GM12878 (cell line): ENCODE measurements around the gene SLC25A45. TPM values are rescaled to one million over a fixed set of nuclear protein-coding genes. Genes with fewer than 3 reads are reported as not detected.

ENCODE experiments used
- ATAC-seq: fragments of 200-7000 bp; cut with Tn5 transposase; 3 replicates; pipeline ENCODE4 v1.9.1; 2020; ENCODE audit warnings: mild to moderate bottlenecking, moderate library complexity
- BruUV-seq: library from RNA; stranded (reverse); fragments of 400-500 nt; replicated peaks from 2 replicates; lab custom pipeline; 2021; lab: Mats Ljungman, UMichigan
- CTCF ChIA-PET: fragments of 300-600 bp; sonication (Branson Sonifier 250); formaldehyde crosslinking; extraction: SDS; loops from one replicate; lab custom pipeline; 2021; ENCODE audit warnings: inconsistent platforms; lab: Yijun Ruan, JAX
- POLR2A ChIA-PET: fragments of 350-600 bp; formaldehyde crosslinking; extraction: SDS; loops from one replicate; lab custom pipeline; 2021; ENCODE audit warnings: inconsistent platforms; lab: Charles Lee
- RAD21 ChIA-PET: fragments of 300-600 bp; sonication (Branson Sonifier 250); formaldehyde crosslinking; loops from one replicate; lab custom pipeline; 2023; ENCODE audit warnings: antibody characterized with exemption; ENCODE audit not compliant: unreplicated experiment; lab: Charles Lee
- SMC1A ChIA-PET: fragments of 300-600 bp; sonication (Branson Sonifier 250); formaldehyde crosslinking; loops from one replicate; lab custom pipeline; 2023; ENCODE audit not compliant: unreplicated experiment, uncharacterized antibody; lab: Charles Lee
- DNase-seq: peaks from one replicate; pipeline ENCODE4 v3.0.0-alpha.2; 2011; ENCODE audit warnings: low read depth, low spot score
- FAIRE-seq: peaks from 3 replicates; lab custom pipeline; 2011; peaks lifted over from hg19 to GRCh38; lab: Jason Lieb, UNC
- H2AFZ ChIP-seq: 2 replicates; pipeline ENCODE4 v1.6.0; 2011; ENCODE audit warnings: low read depth, low read length, control low read depth; ENCODE audit not compliant: control insufficient read depth
- H3K27ac ChIP-seq: 2 replicates; pipeline ENCODE4 v1.5.1; 2011; ENCODE audit warnings: control low read depth; ENCODE audit not compliant: control insufficient read depth, insufficient read depth
- H3K27me3 ChIP-seq, 2 experiments: replicated peaks in 1 of 2; 2 replicates each; pipeline versions ENCODE4 v1.6.0 to v1.6.1; 2011; ENCODE audit warnings: low read length in 1 of 2; ENCODE audit not compliant: control insufficient read depth in 2 of 2, insufficient read depth in 2 of 2
- H3K36me3 ChIP-seq, 2 experiments: 2 replicates each; pipeline ENCODE4 v1.5.1; 2011; ENCODE audit warnings: low read length in 1 of 2; ENCODE audit not compliant: control insufficient read depth in 2 of 2, insufficient read depth in 2 of 2
- H3K4me1 ChIP-seq: 2 replicates; pipeline ENCODE4 v1.6.1; 2011; ENCODE audit warnings: mild to moderate bottlenecking, low read length, moderate library complexity, mixed read lengths; ENCODE audit not compliant: control insufficient read depth, insufficient read depth
- H3K4me2 ChIP-seq: 2 replicates; pipeline ENCODE4 v1.6.0; 2011; ENCODE audit warnings: control low read depth; ENCODE audit not compliant: control insufficient read depth, insufficient read depth
- H3K4me3 ChIP-seq: fragments of 200-600 bp; sonication (generic); 2 replicates; pipeline ENCODE4 v1.5.1; 2016
- H3K79me2 ChIP-seq: 2 replicates; pipeline ENCODE4 v1.6.0; 2011; ENCODE audit warnings: low read length; ENCODE audit not compliant: control insufficient read depth, insufficient read depth
- H3K9ac ChIP-seq: 2 replicates; pipeline ENCODE4 v1.8.0; 2011; ENCODE audit warnings: low read length, control low read depth, mixed read lengths; ENCODE audit not compliant: control insufficient read depth, insufficient read depth
- H3K9me3 ChIP-seq: replicated peaks from 3 replicates; pipeline ENCODE4 v1.5.1; 2011; ENCODE audit warnings: mild to moderate bottlenecking, low read length; ENCODE audit not compliant: control insufficient read depth, insufficient read depth
- H4K20me1 ChIP-seq: 2 replicates; pipeline ENCODE4 v1.6.0; 2011; ENCODE audit not compliant: control insufficient read depth, insufficient read depth
- BACH1 ChIP-seq: fragments of 450-650 bp; IDR thresholded peaks from 2 replicates; pipeline ENCODE4 v1.6.1; 2017; ENCODE audit warnings: mild to moderate bottlenecking, borderline replicate concordance
- CBX5 ChIP-seq: sonication (generic); IDR thresholded peaks from 2 replicates; pipeline ENCODE4 v1.6.1; 2016; ENCODE audit warnings: low read depth, moderate library complexity, mild to moderate bottlenecking, inconsistent platforms
- CTCF ChIP-seq, 3 experiments: IDR thresholded peaks in 2 of 3; conservative IDR thresholded peaks in 1 of 3; 2 replicates each; pipeline ENCODE4 v1.5.1; 2011; ENCODE audit warnings: low read depth in 3 of 3, low read length in 3 of 3, mild to moderate bottlenecking in 3 of 3, control low read depth in 2 of 3, moderate library complexity in 2 of 3, inconsistent platforms in 1 of 3, mixed read lengths in 1 of 3; ENCODE audit not compliant: control insufficient read depth in 2 of 3, insufficient read depth in 1 of 3; ENCODE audit errors: extremely low read depth in 1 of 3
- NFYA ChIP-seq: IDR thresholded peaks from 2 replicates; pipeline ENCODE4 v1.6.1; 2011; ENCODE audit warnings: low read depth, mild to moderate bottlenecking, low read length, improper control_type of control experiment, borderline replicate concordance
- POLR2AphosphoS5 ChIP-seq: IDR thresholded peaks from 2 replicates; pipeline ENCODE4 v1.6.1; 2011; ENCODE audit warnings: mild to moderate bottlenecking, low read length, inconsistent platforms
- RUNX3 ChIP-seq: IDR thresholded peaks from 2 replicates; pipeline ENCODE4 v1.6.1; 2012; ENCODE audit warnings: low read length, inconsistent platforms
- SKIL ChIP-seq: fragments of 450-650 bp; IDR thresholded peaks from 2 replicates; pipeline ENCODE4 v1.6.1; 2017; ENCODE audit warnings: mild to moderate bottlenecking, low read depth, inconsistent platforms; ENCODE audit not compliant: poor library complexity, severe bottlenecking
- SMARCA5 ChIP-seq: fragments of 450-650 bp; IDR thresholded peaks from 2 replicates; pipeline ENCODE4 v1.6.1; 2017; ENCODE audit warnings: mild to moderate bottlenecking
- SPI1 ChIP-seq: IDR thresholded peaks from 2 replicates; pipeline ENCODE4 v1.6.1; 2011; ENCODE audit warnings: low read depth, mild to moderate bottlenecking, low read length, moderate library complexity, borderline replicate concordance; ENCODE audit not compliant: insufficient read depth
- ZBTB33 ChIP-seq: fragments of 450-650 bp; IDR thresholded peaks from 2 replicates; pipeline ENCODE4 v1.6.1; 2017; ENCODE audit warnings: mild to moderate bottlenecking
- WGBS: methylation state at CpG from one replicate; pipeline ENCODE4 v1.1.6; 2016; ENCODE audit warnings: low lambda C conversion rate; ENCODE audit not compliant: insufficient replicate concordance, insufficient coverage; ENCODE audit errors: missing lambda C conversion rate; 5-methylcytosine and 5-hydroxymethylcytosine counted together
- in situ Hi-C: fragments of 300-500 bp; cut with MboI; formaldehyde crosslinking; loops from 9 replicates; pipeline ENCODE4 v1.14.3; 2018; ENCODE audit warnings: mixed read lengths
- intact Hi-C: fragments of 100-400 bp; cut with micrococcal nuclease; formaldehyde crosslinking; loops from one replicate; pipeline ENCODE4 v1.14.2; 2022; ENCODE audit not compliant: unreplicated experiment
- polyA plus RNA-seq, 11 experiments: library from polyadenylated mRNA; depleted of rRNA in 4 of 11; unstranded in 6 of 11; stranded (reverse) in 5 of 11; fragments of >200 nt; fragmentation: Nextera tagmentation in 4 of 11; fragmentation: Illumina TruSeq in 1 of 11; extraction: Ambion mirVana in 4 of 11; extraction: Trizol in 1 of 11; gene quantifications; 1 replicate in 1 of 11; 2 replicates in 10 of 11; pipeline versions ENCODE4 v1.2.1 to v1.2.3, GENCODE V29; 2011 to 2016; ENCODE audit warnings: inconsistent platforms in 2 of 11, missing spikeins in 2 of 11, low read depth in 1 of 11
- total RNA-seq, 4 experiments: library from RNA; depleted of rRNA in 3 of 4; stranded (reverse); fragments of >200 nt in 3 of 4; fragmentation: Illumina TruSeq in 1 of 4; extraction: Trizol in 1 of 4; gene quantifications; 2 replicates each; pipeline versions ENCODE4 v1.2.1 to v1.2.3, GENCODE V29; 2013 to 2021

Gene SLC25A45
- total and polyA plus RNA-seq, 10 of the 15 experiments (the other 5 are each of a cell fraction or from before 2014, with no cell fraction given), result 4.1 to 35.2 (median 20.3) TPM

GRCh38 chr11:65327021-65327420, 55.4 kb downstream of the SLC25A45 start:
- RAD21 ChIA-PET, result interaction anchor here (1.0 to 1.3 kb wide), 3 partner anchors 11 to 52 kb away, joined by 3 to 5 read pairs (median 3); partner anchors contain the start of gene CDC42EP2
- BruUV-seq, result no TSS peak
- no peak for FAIRE-seq
- POLR2A ChIA-PET, result interaction anchor here (0.7 to 0.9 kb wide), 4 partner anchors 10 to 268 kb away, joined by 3 to 7 read pairs (median 4); no protein-coding TSS in a partner anchor
- Histone ChIP-seq H3K79me2 (no peaks in the 10 kb centered on the region), H3K27ac (no peak overlapping the region), H3K4me1 (peaks cover 4% of the 10 kb centered on the region; the same call in 1 of the 2 replicates), H2AFZ (no peak overlapping the region), H3K9me3 (no peaks in the 10 kb centered on the region), H3K9ac (no peak overlapping the region), H3K4me3 (no peak overlapping the region), H3K36me3 (no peaks in the 10 kb centered on the region), H3K4me2 (no peak overlapping the region), H3K27me3 (no peaks in the 10 kb centered on the region), H4K20me1 (no peaks in the 10 kb centered on the region)
- CTCF ChIA-PET, result interaction anchor here (0.6 to 1.0 kb wide), 3 partner anchors 12 to 216 kb away, joined by 3 to 4 read pairs (median 3); no protein-coding TSS in a partner anchor
- in situ Hi-C loops, result no loop called here
- intact Hi-C loops, result no loop called here
- SMC1A ChIA-PET, result interaction anchor here (0.9 to 5.4 kb wide), 2 partner anchors 48 to 52 kb away, joined by 4 to 34 read pairs; no protein-coding TSS in a partner anchor
- TF ChIP-seq POLR2AphosphoS5 (no peak), CBX5 (no peak)
- WGBS, result 89% methylated on average over 8 of the region's 8 CpGs
- ATAC-seq, result no peak
- no peak for DNase-seq

DNA sequence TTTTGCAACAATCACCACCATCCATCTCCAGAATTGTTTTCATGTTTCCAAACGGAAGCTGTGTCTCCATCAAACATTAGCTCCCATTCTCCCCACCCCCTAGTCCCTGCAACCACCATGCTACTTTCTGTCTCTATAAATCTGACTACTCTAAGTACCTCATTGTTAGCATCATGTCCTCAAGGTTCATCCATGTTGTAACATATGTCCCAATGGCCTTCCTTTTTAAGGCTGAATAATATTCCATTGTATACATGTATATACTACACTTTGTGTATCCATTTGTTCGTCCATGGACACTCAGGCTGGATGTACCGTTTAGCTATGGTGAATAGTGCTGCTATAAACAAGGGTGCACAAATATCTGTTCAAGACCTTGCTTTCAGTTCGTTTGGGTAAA, 57.0 kb downstream of the SLC25A45 start:
- ChIA-PET POLR2A (interaction anchor here (0.7 kb wide), 1 partner anchor 215 kb away, joined by 3 read pairs; no protein-coding TSS in a partner anchor), CTCF (interaction anchor here (2.3 to 15.4 kb wide), 2 partner anchors 7 to 10 kb away, joined by 20 to 261 read pairs; partner anchors contain the start of gene DPF2), SMC1A (interaction anchor here (1.0 to 1.9 kb wide), 2 partner anchors 9 to 50 kb away, joined by 3 to 4 read pairs; no protein-coding TSS in a partner anchor), RAD21 (interaction anchor here (0.8 to 1.5 kb wide), 2 partner anchors 9 to 51 kb away, joined by 3 to 7 read pairs; no protein-coding TSS in a partner anchor)
- DNase-seq (no peak), FAIRE-seq (no peak), ATAC-seq (no peak)
- H3K27me3 ChIP-seq, result no peaks in the 10 kb centered on the region
- no peaks in the 10 kb centered on the region for H3K36me3 ChIP-seq
- intact Hi-C loops (no loop called here), in situ Hi-C loops (no loop called here)
- no peaks in the 10 kb centered on the region for H3K79me2 ChIP-seq
- BruUV-seq, result no TSS peak
- no peak overlapping the region for H2AFZ ChIP-seq
- WGBS, result 47% methylated on average over 4 of the region's 4 CpGs
- H3K9me3 ChIP-seq, result no peaks in the 10 kb centered on the region
- H4K20me1 ChIP-seq, result no peaks in the 10 kb centered on the region
- H3K4me2 ChIP-seq, result no peak overlapping the region
- H3K9ac ChIP-seq, result no peak overlapping the region
- no peak overlapping the region for H3K27ac ChIP-seq
- no peak overlapping the region for H3K4me3 ChIP-seq
- peaks cover 4% of the 10 kb centered on the region; the same call in 1 of the 2 replicates for H3K4me1 ChIP-seq
- TF ChIP-seq SKIL (no peak), SMARCA5 (no peak), ZBTB33 (no peak), CTCF (IDR thresholded peaks at IDR 0.05 in 2 of 3, conservative IDR thresholded peaks at IDR 0.05 in 1 of 3; ENCODE audit: control insufficient read depth in 2 of 3, extremely low read depth in 1 of 3, insufficient read depth in 1 of 3, low read depth in 3 of 3, low read length in 3 of 3) (no peak), BACH1 (no peak), SPI1 (no peak), RUNX3 (no peak), NFYA (no peak)
